ENCODE results near the gene COMMD10.

The COMMD10 gene

DNA sequence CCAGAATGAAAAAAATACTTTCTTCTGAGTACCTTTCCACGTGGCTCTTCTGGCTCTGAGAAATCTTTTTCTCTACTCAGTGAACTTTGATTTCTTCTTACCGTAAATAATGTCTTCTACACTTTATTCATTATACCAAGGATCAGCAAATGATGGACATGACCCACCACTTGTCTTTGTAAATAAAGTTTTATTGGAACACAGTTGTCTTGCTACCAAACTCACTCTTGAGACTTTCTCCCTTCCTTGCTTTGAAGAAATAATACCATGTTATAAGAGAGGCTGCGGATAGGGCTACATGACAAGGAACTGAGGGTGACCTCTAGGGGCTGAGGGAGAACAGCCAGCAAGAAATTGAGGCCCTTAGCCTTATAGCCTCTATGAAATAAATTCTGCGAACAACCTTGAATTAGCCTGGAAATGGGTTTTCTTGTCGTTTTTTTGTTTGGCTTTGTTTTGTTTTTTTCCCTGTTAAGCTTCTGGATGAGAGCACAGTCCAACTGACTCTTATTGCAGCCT is 212.5 kb downstream of the COMMD10 start:
- no peak for DNase-seq

DNA sequence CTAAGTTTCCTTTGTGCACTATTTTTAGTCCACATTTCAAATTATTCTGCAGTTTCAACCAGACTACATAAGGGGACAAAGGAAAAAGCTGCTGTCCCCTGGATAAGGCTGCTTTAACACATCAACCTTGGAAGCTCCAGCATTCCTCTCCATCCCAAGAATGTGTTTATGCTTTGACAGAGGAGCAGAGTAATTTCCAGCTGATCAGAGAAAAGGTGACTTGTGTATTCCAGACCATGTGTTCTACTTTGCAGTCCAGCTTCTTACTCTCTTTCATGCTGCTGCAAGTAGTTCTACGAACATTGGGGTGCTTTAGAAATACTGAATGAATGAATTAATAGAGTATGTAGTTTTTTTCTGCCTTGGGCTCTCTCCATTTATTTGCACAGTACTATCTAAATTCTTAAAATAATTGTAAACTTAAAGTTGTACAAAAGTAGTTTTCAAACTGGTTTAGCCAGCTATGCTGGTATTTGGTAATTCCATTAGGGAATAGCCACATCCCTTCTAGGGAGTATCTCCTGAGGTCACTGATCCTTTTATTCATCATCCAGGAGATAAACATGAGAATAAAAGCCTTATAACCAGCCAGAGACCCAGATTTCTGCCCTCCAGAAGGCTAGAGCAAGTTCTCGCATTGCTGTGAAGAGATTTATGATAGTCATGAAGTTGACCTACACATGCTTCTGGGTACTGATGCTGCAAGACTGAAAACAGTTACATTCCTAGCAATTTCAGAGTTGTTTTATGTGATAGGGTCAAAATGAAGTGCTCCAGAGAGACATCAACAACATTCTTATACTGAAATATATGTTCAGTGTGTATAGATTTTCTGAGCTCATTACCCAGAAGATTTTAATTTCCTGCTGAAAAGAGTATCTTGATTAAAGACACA is 215.2 kb downstream of the COMMD10 start:
- DNase-seq, result no peak

GRCh38 chr5:116301110-116301509 is 216.3 kb downstream of the COMMD10 start:
- DNase-seq, result no peak

DNA sequence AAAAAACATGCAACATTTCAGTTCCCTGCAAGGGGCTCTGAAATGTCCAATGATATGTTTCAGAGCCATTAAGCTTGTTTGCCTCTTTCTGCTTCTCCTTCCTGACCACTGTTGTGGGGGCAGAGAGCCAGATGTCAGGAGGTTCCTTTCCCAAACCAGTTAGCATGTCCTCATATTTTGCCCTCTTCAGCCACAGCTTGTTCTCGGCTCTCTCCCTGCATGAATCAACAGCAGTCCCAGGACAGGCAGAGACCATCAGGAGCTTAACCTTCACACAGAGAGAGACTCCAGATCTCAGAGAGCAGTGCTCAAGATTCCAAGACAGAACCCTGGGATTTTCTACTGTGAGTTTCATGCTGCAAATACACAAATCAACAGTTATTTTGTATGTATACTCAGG is 218.5 kb downstream of the COMMD10 start:
- DNase-seq, result no peak

GRCh38 chr5:116303810-116304209 is 219.0 kb downstream of the COMMD10 start:
- no peak for DNase-seq

- DNase-seq, result no peak
Measured at GRCh38 chr5:116305899-116306298, 221.1 kb downstream of the COMMD10 start.

GRCh38 chr5:116306846-116307245 is 222.0 kb downstream of the COMMD10 start:
- DNase-seq, result no peak

- DNase-seq, result no peak
Measured at GRCh38 chr5:116308391-116308790, 223.6 kb downstream of the COMMD10 start.

- DNase-seq, result no peak
Measured at GRCh38 chr5:116313366-116313765, 228.5 kb downstream of the COMMD10 start.

- DNase-seq, result no peak
Measured at GRCh38 chr5:116315531-116315930, 230.7 kb downstream of the COMMD10 start.

DNA sequence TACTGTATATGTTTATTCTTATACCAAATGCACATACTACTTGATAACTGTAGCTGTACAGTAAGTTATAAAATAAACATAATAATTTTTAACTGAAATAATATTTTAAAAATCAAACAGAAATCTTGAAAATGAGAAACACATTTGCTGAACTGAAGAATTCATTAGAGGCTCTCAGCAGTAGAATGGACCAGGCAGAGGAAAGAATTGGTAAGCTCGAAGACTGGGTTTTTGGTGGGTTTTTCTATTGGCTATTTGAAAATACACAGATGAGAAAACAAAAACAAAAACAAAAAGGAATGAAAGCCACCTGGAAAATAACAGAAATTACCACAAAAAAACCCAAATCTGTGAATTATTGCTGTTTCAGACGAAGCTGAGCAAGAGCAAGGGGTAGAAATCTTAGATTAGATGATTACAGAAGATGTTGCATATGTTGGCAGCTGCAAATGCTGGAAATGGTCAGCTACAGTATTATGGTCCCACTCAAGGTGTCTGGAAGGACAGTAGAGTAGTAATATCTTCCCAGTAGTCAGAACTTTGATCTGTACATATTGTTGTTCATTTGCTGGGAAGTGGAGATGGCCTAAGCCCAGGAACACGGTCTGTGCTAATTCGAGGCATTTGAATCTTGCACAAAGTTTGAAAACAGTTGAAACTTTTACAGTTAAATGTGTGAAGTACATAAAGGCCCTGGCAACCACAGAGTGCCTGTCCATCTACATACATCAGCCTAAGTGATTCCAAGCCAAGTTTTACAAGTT is 233.4 kb downstream of the COMMD10 start:
- no peak for DNase-seq

GRCh38 chr5:116320486-116320885 is 235.7 kb downstream of the COMMD10 start:
- no peak for DNase-seq

DNA sequence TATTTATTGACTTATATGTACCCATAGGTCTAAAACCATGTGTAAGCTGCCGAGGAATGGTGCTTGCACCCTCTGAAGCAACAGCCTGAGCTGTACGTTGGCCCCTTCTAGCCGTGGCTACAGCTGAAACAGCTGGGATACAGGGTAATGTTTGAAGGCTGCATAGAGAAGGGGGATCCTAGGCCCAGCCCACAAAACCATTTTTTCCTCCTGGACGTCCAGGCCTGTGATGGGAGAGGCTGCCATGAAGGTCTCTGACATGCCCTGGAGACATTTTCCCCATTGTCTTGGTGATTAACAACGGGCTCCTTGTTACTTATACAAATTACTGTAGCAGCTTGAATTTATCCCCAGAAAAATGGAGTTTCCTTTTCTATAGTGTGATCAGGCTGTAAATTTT is 244.7 kb downstream of the COMMD10 start:
- DNase-seq, result no peak

DNA sequence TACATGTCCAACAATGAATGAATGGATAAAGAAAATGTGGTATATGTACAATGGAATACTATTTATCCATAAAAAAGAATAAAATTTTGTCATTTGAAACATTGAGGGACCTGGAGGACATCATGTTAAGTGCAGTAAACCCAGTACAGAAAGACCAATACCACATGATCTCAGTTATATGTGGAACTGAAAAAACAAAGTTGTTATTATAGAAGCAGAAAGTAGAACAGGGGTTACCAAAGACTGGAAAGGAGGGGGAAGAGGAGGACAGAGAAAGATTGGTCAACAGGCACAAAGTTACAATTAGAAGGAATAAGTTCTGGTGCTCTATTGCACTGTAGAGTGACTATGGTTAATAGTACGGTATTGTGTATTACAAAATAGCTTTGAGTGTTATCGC is 256.0 kb downstream of the COMMD10 start:
- DNase-seq, result no peak

Measured in GDM1 (cell line).